DMS 273 (cell line): ENCODE results near the gene ZNF595.
"Not testable (repeated sequence)": the region's sequence is repeated elsewhere in the genome, so short reads cannot be mapped to it uniquely, and the experiment has no call there.

ENCODE experiments used
- DNase-seq: peaks from one replicate; lab custom pipeline; 2025; ENCODE audit not compliant: unreplicated experiment; lab: John Stamatoyannopoulos, UW

The ZNF595 gene

GRCh38 chr4:52804-53479 is at the start of gene ZNF595:
TSS of gene ZNF595 (plus strand) at chr4:53321. CDS start at chr4:53489, 168 bp downstream.
- not testable (repeated sequence) for DNase-seq

GRCh38 chr4:9937-10870 is 42.9 kb upstream of the ZNF595 start:
- DNase-seq, result not testable (repeated sequence)

- not testable (repeated sequence) for DNase-seq
These were observed 41.9 kb upstream of the ZNF595 start for GRCh38 chr4:11095-11815.

GRCh38 chr4:11816-12417 is 41.2 kb upstream of the ZNF595 start:
- not testable (repeated sequence) for DNase-seq

GRCh38 chr4:18128-18527 is 35.0 kb upstream of the ZNF595 start:
- DNase-seq, result not testable (repeated sequence)

- DNase-seq, result not testable (repeated sequence)
These were observed 34.5 kb upstream of the ZNF595 start for GRCh38 chr4:18589-18988.

- not testable (repeated sequence) for DNase-seq
These were observed 30.2 kb upstream of the ZNF595 start for GRCh38 chr4:22882-23281.

- DNase-seq, result not testable (repeated sequence)
These were observed 28.8 kb upstream of the ZNF595 start for GRCh38 chr4:24359-24758.

- DNase-seq, result not testable (repeated sequence)
These were observed 25.6 kb upstream of the ZNF595 start for GRCh38 chr4:27501-27900.

GRCh38 chr4:28767-29542 is 24.2 kb upstream of the ZNF595 start:
- not testable (repeated sequence) for DNase-seq

- DNase-seq, result not testable (repeated sequence)
These were observed 19.8 kb upstream of the ZNF595 start for GRCh38 chr4:33314-33713.

- DNase-seq, result not testable (repeated sequence)
These were observed 16.3 kb upstream of the ZNF595 start for GRCh38 chr4:36559-37415.

GRCh38 chr4:38202-38601 is 14.9 kb upstream of the ZNF595 start:
- not testable (repeated sequence) for DNase-seq

- not testable (repeated sequence) for DNase-seq
These were observed 9.7 kb upstream of the ZNF595 start for GRCh38 chr4:43375-43774.

- not testable (repeated sequence) for DNase-seq
These were observed 1.9 kb upstream of the ZNF595 start for GRCh38 chr4:51253-51652.

GRCh38 chr4:51655-52277 is 1.4 kb upstream of the ZNF595 start:
- DNase-seq, result not testable (repeated sequence)

GRCh38 chr4:53521-53920 is 400 bp downstream of the ZNF595 start:
- DNase-seq, result not testable (repeated sequence)

GRCh38 chr4:64733-65132 is 11.6 kb downstream of the ZNF595 start:
- DNase-seq, result not testable (repeated sequence)

- DNase-seq, result no peak
These were observed 18.7 kb downstream of the ZNF595 start for GRCh38 chr4:71830-72229.
